NCI-H510A (cell line): ENCODE data around the gene C22orf39.

Experiments
- DNase-seq: peaks from one replicate; lab custom pipeline; 2025; lab: John Stamatoyannopoulos, UW

Gene C22orf39

GRCh38 chr22:19477321-19478044 lies 30.0 kb upstream of the C22orf39 start:
- DNase-seq = no peak

- DNase-seq = no peak
Measured at GRCh38 chr22:19476023-19476422, 28.5 kb upstream of the C22orf39 start.

GRCh38 chr22:19473578-19473977 lies 26.1 kb upstream of the C22orf39 start:
- DNase-seq = no peak

- DNase-seq = no peak
Measured at GRCh38 chr22:19472233-19472632, 24.7 kb upstream of the C22orf39 start.

- no peak for DNase-seq
Measured at GRCh38 chr22:19471572-19471971, 24.1 kb upstream of the C22orf39 start.

GRCh38 chr22:19470010-19470409 lies 22.5 kb upstream of the C22orf39 start:
- DNase-seq = no peak

- DNase-seq = no peak
Measured at GRCh38 chr22:19469421-19469820, 21.9 kb upstream of the C22orf39 start.

GRCh38 chr22:19467912-19468311 lies 20.4 kb upstream of the C22orf39 start:
- no peak for DNase-seq

- no peak for DNase-seq
Measured at GRCh38 chr22:19466848-19467752, 19.6 kb upstream of the C22orf39 start.

- no peak for DNase-seq
Measured at GRCh38 chr22:19466126-19466716, 18.7 kb upstream of the C22orf39 start.

GRCh38 chr22:19464975-19465374 lies 17.5 kb upstream of the C22orf39 start:
- no peak for DNase-seq

- DNase-seq = no peak
Measured at GRCh38 chr22:19464546-19464945, 17.0 kb upstream of the C22orf39 start.

- DNase-seq = no peak
Measured at GRCh38 chr22:19463491-19464469, 16.3 kb upstream of the C22orf39 start.

- no peak for DNase-seq
Measured at GRCh38 chr22:19463008-19463407, 15.5 kb upstream of the C22orf39 start.

GRCh38 chr22:19461506-19461905 lies 14.0 kb upstream of the C22orf39 start:
- DNase-seq = no peak

GRCh38 chr22:19460036-19460435 lies 12.5 kb upstream of the C22orf39 start:
- no peak for DNase-seq

GRCh38 chr22:19457828-19458428 lies 10.4 kb upstream of the C22orf39 start:
- no peak for DNase-seq

GRCh38 chr22:19456541-19456940 lies 9.0 kb upstream of the C22orf39 start:
- DNase-seq = no peak

GRCh38 chr22:19455585-19456370 lies 8.3 kb upstream of the C22orf39 start:
- DNase-seq = no peak

- DNase-seq = no peak
Measured at GRCh38 chr22:19455033-19455432, 7.5 kb upstream of the C22orf39 start.
